GM06990 (cell line): ENCODE measurements around the gene PPP4R4.

Experiments
- DNase-seq: peaks from one replicate; pipeline ENCODE4 v3.0.0-alpha.2; 2011; ENCODE audit not compliant: insufficient read length; ENCODE audit errors: extremely low read depth
- H3K27me3 ChIP-seq: replicated peaks from 2 replicates; pipeline ENCODE4 v1.6.0; 2011; ENCODE audit warnings: low read length; ENCODE audit not compliant: control insufficient read depth, insufficient read depth
- H3K36me3 ChIP-seq: 2 replicates; pipeline ENCODE4 v1.5.1; 2011; ENCODE audit warnings: low read length; ENCODE audit not compliant: control insufficient read depth, insufficient read depth
- H3K4me3 ChIP-seq: replicated peaks from 2 replicates; pipeline ENCODE4 v1.5.1; 2011; ENCODE audit warnings: low read depth, mild to moderate bottlenecking, control low read depth, low read length
- CTCF ChIP-seq: IDR thresholded peaks from 2 replicates; pipeline ENCODE4 v1.5.1; 2011; ENCODE audit warnings: low read length, control low read depth, mild to moderate bottlenecking, inconsistent platforms; ENCODE audit not compliant: insufficient read depth, poor library complexity, severe bottlenecking

Gene PPP4R4

GRCh38 chr14:94298130-94298529 lies 124.0 kb downstream of the PPP4R4 start:
- no peak for DNase-seq
- H3K27me3 ChIP-seq, result no peaks in the 10 kb centered on the region
- no peak for TF ChIP-seq CTCF

GRCh38 chr14:94303111-94303510 lies 129.0 kb downstream of the PPP4R4 start:
- no peak for TF ChIP-seq CTCF
- no peaks in the 10 kb centered on the region for H3K36me3 ChIP-seq
- no peaks in the 10 kb centered on the region for H3K27me3 ChIP-seq
- DNase-seq, result no peak
- no peak overlapping the region for H3K4me3 ChIP-seq

More at GRCh38 chr14:94298130-94298529, 124.0 kb downstream of the PPP4R4 start:
- H3K36me3 ChIP-seq, result no peaks in the 10 kb centered on the region
- no peak overlapping the region for H3K4me3 ChIP-seq

GRCh38 chr14:94304243-94304642 lies 130.1 kb downstream of the PPP4R4 start:
- no peak for TF ChIP-seq CTCF
- no peaks in the 10 kb centered on the region for H3K36me3 ChIP-seq
- no peak for DNase-seq
- H3K27me3 ChIP-seq, result no peaks in the 10 kb centered on the region
- no peak overlapping the region for H3K4me3 ChIP-seq

GRCh38 chr14:94305620-94306019 lies 131.5 kb downstream of the PPP4R4 start:
- no peak for DNase-seq
- no peaks in the 10 kb centered on the region for H3K27me3 ChIP-seq
- TF ChIP-seq CTCF, result no peak
- H3K4me3 ChIP-seq, result no peak overlapping the region
- no peaks in the 10 kb centered on the region for H3K36me3 ChIP-seq

- no peak for DNase-seq
- Histone ChIP-seq H3K4me3 (no peak overlapping the region), H3K27me3 (no peaks in the 10 kb centered on the region), H3K36me3 (no peaks in the 10 kb centered on the region)
- TF ChIP-seq CTCF, result no peak
Measured at GRCh38 chr14:94306047-94306978, 132.2 kb downstream of the PPP4R4 start.
